Erythroblast (primary cell): Measurements from ENCODE around the gene RWDD3.

ENCODE experiments used
- GATA1 ChIP-seq: IDR thresholded peaks from 2 replicates; pipeline ENCODE4 v1.6.1; 2011; ENCODE audit warnings: low read depth, mild to moderate bottlenecking, control low read depth, low read length, moderate library complexity
- POLR2A ChIP-seq: IDR thresholded peaks from 2 replicates; pipeline ENCODE4 v1.6.1; 2011; ENCODE audit warnings: mild to moderate bottlenecking, low read length

- no peak for TF ChIP-seq POLR2A
- no peak for TF ChIP-seq GATA1
Observed at GRCh38 chr1:95216292-95216990, 17.6 kb upstream of the RWDD3 start.
